ENCODE data around the gene SEMA7A.
A peak's percentile ranks its signal among the peaks of the same experiment; 100 is the strongest.

Gene SEMA7A

DNA sequence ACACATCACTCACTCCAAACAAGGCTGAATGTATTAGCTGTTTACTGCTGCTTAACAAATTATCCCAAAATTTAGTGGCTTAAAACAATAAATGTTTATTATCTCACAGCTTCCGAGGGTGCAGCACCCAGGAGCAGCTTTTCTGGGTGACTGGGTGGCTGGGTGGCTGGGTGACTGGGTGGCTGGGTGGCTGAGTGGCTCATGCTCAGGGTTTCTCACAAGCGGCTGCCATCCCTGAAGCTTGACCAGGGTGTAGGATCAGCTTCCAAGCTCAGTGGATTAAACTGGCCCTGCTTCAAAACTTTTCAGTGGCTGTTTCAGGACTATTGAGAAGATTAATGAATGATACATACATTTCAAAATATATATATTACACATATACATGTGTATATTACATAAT is 64.0 kb downstream of the SEMA7A start:
- in situ Hi-C loops (cut with HindIII; ENCODE audit: low pct_ligation_motif_present, low sequenced_read_pairs), result loop anchor here (25.0 kb wide), 1 partner anchor 393 kb away; no protein-coding TSS in a partner anchor
- Histone ChIP-seq H3K4me3 (ENCODE audit: low read depth, low read length) (no peak overlapping the region), H3K27ac (no peak overlapping the region), H3K27me3 (replicated peaks) (no peaks in the 10 kb centered on the region), H3K36me3 (replicated peaks) (no peaks in the 10 kb centered on the region)
- TF ChIP-seq CTCF (IDR thresholded peaks at IDR 0.05; ENCODE audit: low read depth, low read length, missing control alignments), result no peak
- DNase-seq, result no peak

DNA sequence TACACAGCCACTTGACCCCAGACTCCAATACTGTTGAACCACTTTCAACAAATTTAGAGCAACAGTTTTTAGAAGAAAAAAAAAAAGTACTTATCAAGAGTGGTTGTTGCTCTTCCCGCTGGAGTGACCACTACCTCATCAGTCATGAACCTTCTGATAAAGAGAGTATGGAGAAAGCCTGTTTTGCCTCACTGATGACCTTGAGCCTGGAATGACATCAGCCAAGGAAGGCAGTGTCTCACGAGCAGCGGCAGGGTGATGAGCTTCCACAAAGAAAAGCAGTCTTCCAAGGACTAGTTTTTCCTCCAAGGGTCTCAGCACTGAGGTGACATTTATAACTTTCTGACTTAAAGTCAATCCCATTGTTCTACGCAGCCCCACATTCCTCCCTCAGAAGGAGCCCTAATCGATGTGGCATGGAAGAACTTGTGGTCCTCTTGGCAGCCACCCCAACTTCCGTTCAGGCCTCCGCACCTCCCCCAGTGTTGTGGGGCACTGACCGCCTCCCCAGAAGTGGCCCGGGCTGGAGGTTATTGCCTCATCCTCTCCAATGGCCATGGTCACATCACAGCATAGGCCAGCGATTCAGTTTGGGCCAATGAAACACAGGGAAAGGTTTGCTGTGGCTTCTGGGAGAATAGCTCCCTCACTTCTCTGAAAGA is 64.5 kb downstream of the SEMA7A start:
- in situ Hi-C loops (cut with HindIII; ENCODE audit: low pct_ligation_motif_present, low sequenced_read_pairs), result loop anchor here (25.0 kb wide), 1 partner anchor 393 kb away; no protein-coding TSS in a partner anchor
- Histone ChIP-seq H3K36me3 (replicated peaks) (no peaks in the 10 kb centered on the region), H3K27ac (no peak overlapping the region), H3K27me3 (replicated peaks) (no peaks in the 10 kb centered on the region), H3K4me3 (ENCODE audit: low read depth, low read length) (no peak overlapping the region)
- DNase-seq, result no peak
- TF ChIP-seq CTCF (IDR thresholded peaks at IDR 0.05; ENCODE audit: low read depth, low read length, missing control alignments), result no peak

- Histone ChIP-seq H3K27me3 (replicated peaks) (no peaks in the 10 kb centered on the region), H3K36me3 (replicated peaks) (no peaks in the 10 kb centered on the region), H3K27ac (no peak overlapping the region), H3K4me3 (ENCODE audit: low read depth, low read length) (no peak overlapping the region)
- no peak for DNase-seq
- in situ Hi-C loops (cut with HindIII; ENCODE audit: low pct_ligation_motif_present, low sequenced_read_pairs), result loop anchor here (25.0 kb wide), 1 partner anchor 394 kb away; no protein-coding TSS in a partner anchor
- no peak for TF ChIP-seq CTCF (IDR thresholded peaks at IDR 0.05; ENCODE audit: low read depth, low read length, missing control alignments)
These were observed 65.6 kb downstream of the SEMA7A start for GRCh38 chr15:74368121-74368520.

DNA sequence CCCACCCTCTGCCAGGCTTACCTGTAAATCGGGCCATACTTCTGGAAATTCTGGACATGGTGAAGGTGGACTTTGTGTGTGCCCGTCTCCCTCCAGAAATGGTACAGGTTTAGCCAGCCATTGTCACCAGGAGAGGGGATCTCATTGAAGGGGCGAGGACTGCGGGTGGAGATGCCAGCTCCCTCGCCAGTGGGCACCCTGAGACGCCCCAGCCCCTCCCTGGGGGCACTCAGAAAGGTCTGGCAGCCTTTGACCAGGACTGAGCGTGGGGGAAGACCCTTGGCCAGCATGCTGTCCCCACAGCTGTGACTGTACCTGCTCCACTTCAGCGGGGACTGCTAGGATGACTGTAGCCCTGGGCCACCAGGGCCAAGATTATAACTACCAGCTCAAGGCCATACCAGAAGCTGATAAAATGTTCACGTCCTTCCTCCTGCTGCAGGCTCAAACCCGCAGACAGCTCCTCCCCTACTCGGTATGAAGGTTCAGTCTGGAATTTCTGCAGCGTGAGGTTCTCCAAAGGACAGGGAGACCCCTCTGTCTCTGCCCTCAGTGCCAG is 66.4 kb downstream of the SEMA7A start, which contains the start of gene CYP11A1:
Gene CYP11A1, minus strand, starts transcription at position 351 of the 559 bp plus-strand sequence. Its CDS starts 61 bp downstream, at position 290.
- Histone ChIP-seq H3K27me3 (replicated peaks) (no peaks in the 10 kb centered on the region), H3K27ac (no peak within 1 kb of the TSS), H3K4me3 (ENCODE audit: low read depth, low read length) (no peak within 1 kb of the TSS), H3K36me3 (replicated peaks) (no peaks in the 10 kb centered on the region)
- no peak for TF ChIP-seq CTCF (IDR thresholded peaks at IDR 0.05; ENCODE audit: low read depth, low read length, missing control alignments)
- no peak for DNase-seq
- in situ Hi-C loops (cut with HindIII; ENCODE audit: low pct_ligation_motif_present, low sequenced_read_pairs), result loop anchor here (25.0 kb wide), 1 partner anchor 395 kb away; no protein-coding TSS in a partner anchor

- no peaks in the 10 kb centered on the region for H3K36me3 ChIP-seq (replicated peaks)
- no peak for TF ChIP-seq CTCF (IDR thresholded peaks at IDR 0.05; ENCODE audit: low read depth, low read length, missing control alignments)
- in situ Hi-C loops (cut with HindIII; ENCODE audit: low pct_ligation_motif_present, low sequenced_read_pairs), result loop anchor here (25.0 kb wide), 1 partner anchor 396 kb away; no protein-coding TSS in a partner anchor
- peak; percentile 10 for DNase-seq
- H3K27ac ChIP-seq, result no peak overlapping the region
- peak overlapping the region; percentile 61 for H3K4me3 ChIP-seq (ENCODE audit: low read depth, low read length)
- no peaks in the 10 kb centered on the region for H3K27me3 ChIP-seq (replicated peaks)
These were observed 67.9 kb downstream of the SEMA7A start for GRCh38 chr15:74365598-74366445.
